HG03175 (cell line): ENCODE data around the gene CPB2.

Experiments used
- ATAC-seq: cut with Tn5 transposase; IDR thresholded peaks from one replicate; pipeline ENCODE4 v1.9.1; 2021; ENCODE audit warnings: mild to moderate bottlenecking, moderate library complexity; ENCODE audit not compliant: unreplicated experiment

Gene CPB2

GRCh38 chr13:46053162-46054012 lies 51.4 kb downstream of the CPB2 start:
- no peak for ATAC-seq

GRCh38 chr13:46052319-46053161 lies 52.3 kb downstream of the CPB2 start, which contains the start of gene ZC3H13:
ZC3H13 (minus strand) TSS chr13:46052746; CDS start chr13:46045507, 7,239 bp downstream.
- peak; percentile 100 for ATAC-seq

GRCh38 chr13:46051968-46052318 lies 52.9 kb downstream of the CPB2 start:
- no peak for ATAC-seq

GRCh38 chr13:46050771-46051170 lies 54.1 kb downstream of the CPB2 start:
- ATAC-seq, result no peak

GRCh38 chr13:46045424-46045823 lies 59.4 kb downstream of the CPB2 start:
- no peak for ATAC-seq

GRCh38 chr13:46043647-46044046 lies 61.2 kb downstream of the CPB2 start:
- ATAC-seq, result no peak

- no peak for ATAC-seq
Observed at GRCh38 chr13:46041419-46041839, 63.4 kb downstream of the CPB2 start.

- ATAC-seq, result no peak
Observed at GRCh38 chr13:46040763-46041162, 64.1 kb downstream of the CPB2 start.

- ATAC-seq, result no peak
Observed at GRCh38 chr13:46039411-46040182, 65.2 kb downstream of the CPB2 start.

- no peak for ATAC-seq
Observed at GRCh38 chr13:46038296-46038695, 66.5 kb downstream of the CPB2 start.

GRCh38 chr13:46035066-46035465 lies 69.8 kb downstream of the CPB2 start:
- no peak for ATAC-seq

GRCh38 chr13:46032341-46032740 lies 72.5 kb downstream of the CPB2 start:
- no peak for ATAC-seq

GRCh38 chr13:46031581-46032263 lies 73.1 kb downstream of the CPB2 start:
- ATAC-seq, result no peak

- ATAC-seq, result no peak
Observed at GRCh38 chr13:46025157-46025556, 79.7 kb downstream of the CPB2 start.

- ATAC-seq, result no peak
Observed at GRCh38 chr13:46022481-46022880, 82.4 kb downstream of the CPB2 start.

- no peak for ATAC-seq
Observed at GRCh38 chr13:46016216-46016615, 88.6 kb downstream of the CPB2 start.

- ATAC-seq, result no peak
Observed at GRCh38 chr13:46015366-46015765, 89.5 kb downstream of the CPB2 start.

GRCh38 chr13:46012404-46012803 lies 92.4 kb downstream of the CPB2 start:
- no peak for ATAC-seq

- no peak for ATAC-seq
Observed at GRCh38 chr13:46010148-46010547, 94.7 kb downstream of the CPB2 start.

GRCh38 chr13:46008631-46009030 lies 96.2 kb downstream of the CPB2 start:
- ATAC-seq, result no peak
